Activated CD4-positive, CD25-positive, alpha-beta regulatory T cell treated with anti-CD3 and anti-CD28 coated beads, Interleukin-2, amount 50 U/mL, for 72 hours (primary cell): ENCODE measurements around the gene SIGLEC7.

Experiments used
- DNase-seq: peaks from one replicate; pipeline ENCODE4 v3.0.0; 2021

The SIGLEC7 gene

DNA sequence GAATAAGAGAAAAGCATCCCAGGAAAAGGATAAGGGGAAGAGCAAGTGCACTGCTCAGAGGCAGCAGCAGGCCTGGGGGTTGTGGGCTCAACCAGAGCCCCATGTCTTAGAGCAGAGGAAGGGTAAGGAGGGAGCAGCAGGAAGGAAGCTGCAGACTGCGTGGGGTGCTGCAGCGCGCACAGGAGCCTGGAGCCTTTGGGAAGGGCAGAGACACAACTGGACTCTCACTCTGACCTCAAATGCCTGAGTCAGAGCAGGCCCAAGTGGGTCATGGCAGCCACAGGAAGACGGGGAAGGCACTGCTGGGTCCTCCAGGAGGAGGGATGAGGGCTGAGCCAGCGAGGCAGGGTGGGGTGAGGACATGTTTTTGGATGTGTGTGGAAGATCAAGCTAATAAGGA, 31.6 kb downstream of the SIGLEC7 start:
- no peak for DNase-seq

DNA sequence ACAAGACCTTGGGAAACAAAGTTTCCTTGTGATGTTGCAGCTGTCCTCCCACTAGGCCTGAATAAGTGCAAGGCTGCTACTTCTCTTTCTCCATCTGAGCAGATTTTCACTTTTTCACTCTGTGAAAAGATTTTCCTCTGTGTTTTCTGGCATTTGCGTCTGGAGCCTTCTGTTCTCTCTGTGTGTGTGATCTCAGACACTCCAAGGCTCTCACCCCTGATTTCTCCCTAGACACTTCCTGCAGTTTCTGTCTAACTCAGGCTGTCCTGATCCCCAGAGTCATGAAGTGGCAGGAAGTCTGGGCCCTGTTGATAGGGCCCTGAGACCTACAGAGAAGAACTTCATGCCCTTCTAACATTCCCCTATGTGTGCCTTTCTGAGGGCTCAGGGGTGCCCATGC, 37.2 kb downstream of the SIGLEC7 start:
- no peak for DNase-seq

DNA sequence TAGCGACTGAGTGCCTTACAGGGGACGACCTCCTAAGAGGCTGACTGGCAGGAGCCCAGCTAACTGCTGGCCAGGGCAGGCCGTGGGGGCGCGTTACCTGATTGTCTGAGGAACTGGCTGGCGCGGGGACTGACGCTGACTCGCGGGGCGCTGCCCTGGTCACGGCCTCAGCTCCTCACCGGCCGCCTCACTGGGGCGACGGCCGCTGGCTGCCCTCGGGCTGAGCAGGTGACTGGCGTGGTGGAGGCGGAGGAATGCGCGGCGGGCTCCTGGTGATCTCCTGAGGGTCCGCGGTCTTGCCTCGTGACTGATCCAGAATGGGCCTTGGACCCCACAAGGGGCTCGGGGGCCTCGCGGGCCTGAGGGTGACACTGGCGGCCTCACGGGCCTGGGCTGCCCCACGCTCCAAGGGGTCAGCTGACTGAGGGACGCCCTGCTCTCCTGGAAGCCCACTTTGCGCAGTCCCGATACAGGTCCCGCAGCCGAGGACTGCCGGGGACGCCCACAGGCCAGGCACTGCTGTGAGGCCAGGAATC, 39.3 kb downstream of the SIGLEC7 start:
- DNase-seq: no peak

DNA sequence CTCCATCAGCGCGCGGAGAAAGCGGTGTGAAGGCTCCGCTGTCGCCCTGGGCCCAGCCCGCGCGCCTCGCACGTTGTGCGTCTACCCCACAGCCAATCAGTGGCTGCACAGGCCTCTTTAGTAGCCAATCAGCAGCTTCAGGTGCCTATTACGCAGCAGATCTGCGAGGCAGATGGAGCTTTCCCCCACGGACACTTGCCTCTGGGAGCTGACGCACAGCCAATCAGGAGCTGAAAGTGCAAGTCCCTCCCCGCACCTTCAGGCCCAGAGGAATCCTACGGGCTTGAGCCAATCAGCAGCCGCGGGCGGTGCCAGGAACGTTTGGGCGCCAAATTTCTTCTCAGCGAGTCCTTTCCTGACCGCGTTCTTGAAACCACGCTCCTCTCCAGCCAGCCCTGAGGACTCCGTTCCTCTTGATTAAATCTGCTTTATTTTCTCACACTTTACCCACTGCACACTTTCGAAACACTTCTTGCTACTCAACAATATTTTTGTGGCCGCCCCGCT, 39.9 kb downstream of the SIGLEC7 start:
- no peak for DNase-seq

DNA sequence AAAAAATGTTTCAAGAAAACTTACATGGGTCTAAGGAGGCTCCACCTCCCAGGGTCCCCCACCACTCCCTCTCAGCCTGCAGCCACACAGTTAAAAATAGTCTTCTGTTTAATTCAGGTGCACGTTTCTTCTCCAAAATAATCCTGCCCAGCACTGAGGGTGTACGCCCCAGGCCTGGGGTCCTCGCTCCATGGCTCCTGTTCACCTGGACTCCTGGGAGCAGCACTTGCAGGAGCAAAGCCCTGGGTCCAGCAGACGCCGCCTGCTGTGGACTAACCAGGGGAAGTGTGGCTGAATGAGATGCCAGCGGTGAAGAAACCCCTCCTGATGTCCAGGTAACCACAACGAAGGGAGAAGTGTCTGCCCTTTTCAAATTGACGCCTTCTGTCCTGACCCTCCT, 41.5 kb downstream of the SIGLEC7 start:
- no peak for DNase-seq

DNA sequence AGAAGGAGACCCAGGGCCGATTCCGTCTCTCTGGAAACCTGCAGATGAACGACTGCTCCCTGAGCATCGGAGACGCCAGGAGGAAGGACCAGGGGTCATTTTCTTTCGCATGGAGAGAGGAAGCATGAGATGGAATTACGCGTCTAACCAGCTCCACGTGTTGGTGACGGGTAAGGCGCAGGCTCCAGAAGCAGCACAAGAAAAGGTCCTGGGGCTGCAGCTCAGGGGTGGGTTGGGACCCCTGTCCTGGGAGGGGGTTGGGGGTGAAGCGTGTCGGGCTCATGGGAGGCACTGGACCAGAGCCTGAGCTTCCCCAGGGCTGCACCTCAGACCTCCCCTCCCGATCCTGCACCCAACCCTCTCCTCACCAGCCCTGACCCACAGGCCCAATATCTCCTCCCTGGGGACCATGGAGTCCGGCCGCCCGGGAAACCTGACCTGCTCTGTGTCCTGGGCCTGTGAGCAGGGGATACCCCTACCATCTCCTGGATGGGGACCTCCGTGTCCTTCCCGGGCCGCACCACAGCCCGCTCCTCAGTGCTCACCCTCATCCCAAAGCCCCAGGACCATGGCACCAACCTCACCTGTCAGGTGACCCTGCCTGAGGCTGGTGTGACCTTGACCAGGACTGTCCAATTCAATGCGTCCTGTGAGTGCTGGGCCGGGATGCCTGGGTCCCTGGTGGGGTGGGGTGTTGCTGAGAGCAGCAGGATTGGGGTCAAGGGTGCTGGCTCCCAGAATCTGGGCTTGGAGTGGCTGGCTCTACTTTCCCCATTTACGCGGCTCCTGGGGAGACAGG, 43.2 kb downstream of the SIGLEC7 start:
- DNase-seq: no peak

DNA sequence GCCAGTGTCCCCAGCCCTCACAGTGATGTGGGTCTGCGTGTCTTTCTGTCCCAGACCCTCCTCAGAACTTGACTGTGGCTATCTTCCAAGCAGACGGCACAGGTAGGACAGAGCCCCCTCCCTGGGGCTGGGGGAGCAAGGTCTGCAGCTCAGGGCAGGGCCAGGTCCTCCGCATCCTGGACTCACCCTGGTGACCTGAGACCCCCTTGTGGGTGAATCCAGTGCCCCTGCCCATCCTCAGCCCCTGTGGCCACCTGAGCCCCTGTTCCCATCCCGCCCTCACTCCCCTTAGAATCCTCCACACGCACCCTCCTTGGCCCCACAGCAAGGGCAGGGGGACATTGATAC, 43.7 kb downstream of the SIGLEC7 start:
- no peak for DNase-seq

DNA sequence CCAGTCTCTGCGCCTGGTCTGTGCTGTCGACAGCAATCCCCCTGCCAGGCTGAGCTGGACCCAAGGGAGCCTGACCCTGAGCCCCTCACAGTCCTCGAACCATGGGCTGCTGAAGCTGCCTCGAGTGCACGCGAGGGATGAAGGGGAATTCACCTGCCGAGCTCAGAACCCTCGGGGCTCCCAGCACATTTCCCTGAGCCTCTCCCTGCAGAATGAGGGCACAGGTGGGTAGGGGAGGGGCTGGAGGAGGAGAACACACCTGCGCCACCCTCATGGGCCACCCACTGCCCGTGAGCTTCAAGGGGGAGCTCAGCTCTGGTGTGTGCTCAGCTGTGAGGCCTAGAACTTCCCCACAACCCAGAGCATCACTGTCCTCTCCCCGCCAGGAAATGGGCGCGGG, 44.2 kb downstream of the SIGLEC7 start:
- no peak for DNase-seq

DNA sequence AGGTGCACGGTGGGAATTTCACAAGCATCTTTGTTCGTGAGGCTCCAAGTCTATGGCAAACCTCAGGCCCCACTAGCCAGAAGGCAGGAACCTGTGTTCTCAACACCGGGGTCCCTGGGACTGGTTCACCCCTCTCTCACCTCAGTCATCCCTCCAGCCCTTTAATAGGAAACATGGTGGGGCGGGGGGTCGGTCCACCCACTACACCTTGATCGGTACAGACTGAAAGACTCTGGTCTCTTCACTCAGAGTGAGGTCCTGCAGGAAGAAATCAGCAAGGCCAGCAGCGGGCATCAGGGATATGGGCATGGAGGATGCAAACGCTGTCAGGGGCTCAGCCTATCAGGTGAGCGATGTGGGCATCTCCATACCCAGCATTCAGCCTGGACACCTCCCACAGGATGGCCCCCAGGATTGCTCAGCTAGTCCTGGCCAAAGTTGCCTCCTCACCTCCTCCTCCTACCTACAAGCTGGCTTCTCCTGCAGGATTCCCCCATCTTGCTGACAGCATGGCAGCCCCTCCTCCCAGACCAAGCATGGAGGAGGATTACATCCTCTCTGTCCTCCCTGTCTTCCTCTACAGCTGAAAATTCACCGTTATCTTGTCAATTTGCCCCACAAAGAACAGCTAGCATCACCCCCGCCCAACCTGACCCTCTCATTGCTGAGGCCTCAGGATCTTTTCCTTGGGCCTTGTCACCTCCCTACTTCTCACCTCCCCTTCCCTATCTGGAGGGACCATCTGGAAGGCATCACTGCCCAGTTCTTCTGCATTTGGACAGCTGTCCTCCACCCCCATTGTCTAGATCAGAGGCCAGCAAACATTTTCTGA, 45.5 kb downstream of the SIGLEC7 start:
- DNase-seq: no peak

DNA sequence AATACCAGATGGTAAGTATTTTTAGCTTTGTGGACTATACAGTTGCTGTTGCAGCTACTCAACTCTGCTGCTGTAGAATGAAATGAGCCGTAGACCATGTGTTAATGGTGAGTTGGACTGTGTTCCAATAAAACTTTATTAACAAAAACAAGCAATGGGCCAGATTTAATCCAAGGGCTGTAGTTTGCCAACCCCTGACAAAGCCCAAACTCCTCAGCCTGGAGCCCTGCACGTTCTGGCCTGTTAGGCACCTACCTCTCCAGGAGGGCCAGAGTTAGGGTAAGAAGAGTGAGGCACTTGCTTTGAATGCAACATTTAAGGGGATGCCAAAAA, 46.1 kb downstream of the SIGLEC7 start:
- no peak for DNase-seq

DNA sequence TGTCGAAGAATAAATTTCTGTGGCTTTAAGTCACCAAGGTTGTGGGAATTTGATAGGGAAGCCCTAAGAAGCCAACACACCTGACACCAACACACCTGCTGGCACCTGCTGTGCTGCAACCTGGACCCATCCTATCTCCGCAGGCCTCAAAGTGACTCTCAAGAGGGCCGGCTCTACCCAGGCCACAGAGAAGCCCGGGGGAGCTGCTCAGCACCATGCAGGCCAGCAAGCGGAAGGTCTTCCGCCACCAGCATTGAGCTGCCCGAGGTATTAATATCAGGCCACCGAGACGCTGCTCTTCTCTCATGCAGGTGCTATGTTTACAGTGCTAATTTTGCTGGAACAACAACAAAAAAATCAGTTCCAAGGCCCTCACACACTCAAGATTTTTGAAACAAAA, 50.6 kb downstream of the SIGLEC7 start:
- DNase-seq: no peak

DNA sequence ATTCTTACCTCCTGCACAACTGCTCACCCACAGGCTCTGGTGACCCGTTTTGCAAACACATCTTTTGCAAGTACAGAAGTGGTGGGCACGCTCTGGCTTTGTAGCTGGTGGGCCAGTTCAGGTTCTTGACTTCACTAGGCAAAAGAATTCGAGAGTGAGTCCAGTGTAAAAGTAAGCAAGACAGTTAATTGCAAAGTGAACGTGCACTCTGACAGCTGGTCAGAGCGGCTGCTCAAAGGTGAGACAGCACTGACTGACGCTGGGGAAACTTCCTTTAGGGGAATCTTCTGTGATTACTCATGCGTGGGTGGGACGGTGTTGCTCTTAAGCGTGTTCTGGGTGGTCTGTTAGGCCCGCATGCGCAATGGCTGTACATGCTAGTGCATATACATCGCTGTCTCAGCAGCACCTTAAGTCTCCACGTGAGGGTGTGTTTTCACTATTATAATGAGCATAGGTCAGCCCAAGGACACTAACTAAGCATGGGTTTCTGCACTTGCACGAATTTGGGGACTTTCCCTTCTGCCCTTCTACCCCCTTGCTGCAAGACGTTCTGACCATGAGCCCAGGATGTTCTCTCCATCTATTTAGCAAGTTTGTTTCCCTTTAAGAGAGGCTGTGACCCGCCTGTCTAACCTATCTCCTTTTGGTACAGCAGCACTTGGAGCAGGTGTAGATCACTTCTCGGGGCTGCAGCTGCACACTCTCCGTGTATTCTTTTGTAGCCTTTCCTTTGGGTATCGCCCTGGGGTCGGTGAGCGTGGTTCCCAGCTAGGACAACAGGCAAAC, 52.6 kb downstream of the SIGLEC7 start:
- DNase-seq: no peak

DNA sequence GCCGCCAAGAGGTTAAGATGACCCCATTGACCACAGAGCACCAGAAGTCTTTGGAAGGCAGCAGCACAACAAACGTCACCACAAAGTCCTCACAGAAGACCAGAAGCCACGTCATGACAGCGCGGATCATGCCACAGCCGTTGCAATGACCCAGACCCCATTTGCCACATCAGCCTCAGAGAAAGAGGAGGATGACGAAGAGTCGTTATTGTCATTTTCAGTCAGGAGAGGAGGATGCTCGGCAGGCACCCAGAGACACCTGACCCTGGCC, 53.1 kb downstream of the SIGLEC7 start:
- no peak for DNase-seq

DNA sequence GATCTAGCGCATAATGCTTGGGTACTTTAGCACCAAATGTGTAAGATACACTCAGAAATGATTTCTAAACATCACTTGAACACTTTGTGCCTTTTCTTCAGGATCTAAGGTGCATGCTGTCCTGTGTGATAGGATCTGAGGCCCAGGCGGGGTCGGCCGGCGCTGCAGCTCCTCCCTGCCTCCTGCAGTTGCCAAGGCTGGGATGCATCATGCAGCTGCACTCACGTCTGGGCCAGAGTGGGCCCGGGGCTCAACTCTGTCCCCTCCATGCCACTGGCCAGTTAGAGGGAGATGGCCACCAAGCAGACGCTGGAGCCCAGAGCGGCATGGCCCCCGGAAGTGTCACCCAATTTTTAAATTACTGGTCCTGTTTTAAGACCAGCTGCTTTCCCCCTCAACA, 53.5 kb downstream of the SIGLEC7 start:
- DNase-seq: no peak

DNA sequence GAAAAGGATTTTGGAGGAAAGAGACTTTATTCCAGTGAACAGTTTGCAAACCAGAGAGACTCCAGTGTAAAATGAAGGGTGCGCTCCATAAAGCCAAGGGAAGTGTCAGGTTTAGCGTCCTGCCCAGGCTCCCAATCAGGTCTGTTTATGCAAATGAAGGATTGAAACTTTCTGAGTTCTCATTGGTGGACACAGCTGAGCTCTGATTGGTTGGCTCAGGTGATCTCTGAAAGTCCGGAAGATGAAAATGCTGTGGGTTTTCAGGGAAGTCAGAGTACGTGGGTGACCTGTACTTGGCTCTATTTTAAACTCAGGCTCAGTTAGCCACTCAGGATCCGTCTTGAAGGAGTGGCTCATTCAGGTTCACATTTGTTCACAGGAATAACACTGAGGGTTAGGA, 54.1 kb downstream of the SIGLEC7 start:
- DNase-seq: no peak

DNA sequence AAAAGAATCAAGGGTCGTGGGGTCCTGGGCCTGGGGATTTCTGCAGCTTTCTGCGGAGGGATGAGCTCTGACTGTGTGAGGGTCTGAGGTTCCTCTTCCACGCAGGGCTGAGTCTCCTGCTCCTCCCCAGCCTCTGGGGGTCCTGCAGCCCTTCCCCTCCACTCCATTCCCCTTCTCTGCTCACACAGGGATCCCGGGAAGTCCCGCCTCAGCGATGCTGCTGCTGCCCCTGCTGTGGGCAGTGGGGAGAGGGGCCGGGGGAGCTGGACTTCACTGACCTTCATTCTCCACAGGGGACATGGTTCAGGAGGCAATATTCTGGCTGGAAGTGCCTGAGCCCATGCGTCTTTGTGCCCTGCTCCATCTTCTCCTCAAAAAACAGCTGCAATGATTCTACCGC, 56.5 kb downstream of the SIGLEC7 start:
- no peak for DNase-seq

DNA sequence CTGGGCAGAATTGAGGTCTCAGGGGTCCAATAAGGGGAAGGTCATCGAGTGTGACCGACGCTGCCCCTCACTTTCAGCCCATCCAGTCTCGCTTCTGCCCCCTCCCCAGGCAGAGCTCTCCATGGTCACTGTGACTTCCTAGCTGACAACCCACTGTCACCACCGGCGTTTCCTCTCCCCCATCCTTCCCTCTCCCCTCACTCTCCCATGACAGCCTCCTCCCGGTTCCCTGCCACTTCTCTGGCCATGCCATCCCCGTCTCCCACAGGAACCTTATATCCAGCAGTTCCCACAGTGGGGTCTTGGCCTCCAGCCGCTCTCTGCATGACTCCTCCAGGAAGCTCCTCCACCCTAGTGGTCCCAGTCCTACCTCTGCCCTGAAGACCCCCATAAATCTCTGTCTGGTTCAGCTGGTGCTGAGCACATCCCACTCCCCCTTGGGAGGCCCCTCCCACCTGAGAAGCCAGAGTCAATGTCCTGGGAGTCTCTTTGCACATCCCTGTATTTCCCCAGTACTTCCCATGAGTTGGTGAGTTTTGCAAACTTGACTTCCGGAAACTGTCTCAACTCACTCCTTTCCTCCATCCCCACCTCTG, 58.1 kb downstream of the SIGLEC7 start:
- DNase-seq: no peak

DNA sequence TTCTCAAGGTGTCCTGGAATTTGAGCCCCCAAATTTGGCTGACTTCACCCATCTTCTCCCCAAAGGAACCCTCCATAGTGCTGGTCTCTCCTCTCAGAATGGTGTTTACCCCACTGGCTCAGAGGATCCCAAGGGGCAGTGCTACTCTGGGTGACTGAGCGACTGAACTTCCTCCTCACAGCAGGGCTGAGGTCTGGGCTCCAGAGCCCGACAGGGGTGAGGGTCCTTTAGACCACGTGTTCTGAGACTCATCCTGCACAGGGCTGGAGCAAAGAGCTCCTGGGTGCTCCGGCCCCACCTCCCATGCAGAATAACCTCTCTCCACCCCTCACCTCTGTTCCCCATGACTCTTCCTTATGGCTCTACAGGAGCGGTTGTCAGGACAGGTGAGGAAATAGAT, 59.6 kb downstream of the SIGLEC7 start:
- DNase-seq: no peak
